GM23248 (cell line): ENCODE results near the gene LRRC8E. TPM values are rescaled to one million over a fixed set of nuclear protein-coding genes. Genes with fewer than 3 reads are reported as not detected.

ENCODE experiments used
- DNase-seq: peaks from one replicate; pipeline ENCODE4 v3.0.0-alpha.2; 2015
- H2AFZ ChIP-seq: fragments of 200-600 bp; sonication (generic); 2 replicates; pipeline ENCODE4 v1.6.1; 2016; ENCODE audit warnings: antibody characterized with exemption
- H3F3A ChIP-seq: fragments of 200-600 bp; sonication (generic); 2 replicates; pipeline ENCODE4 v1.6.1; 2016; ENCODE audit warnings: mild to moderate bottlenecking, antibody characterized with exemption, mixed run types; ENCODE audit not compliant: insufficient read depth
- H3K27ac ChIP-seq: fragments of 200-600 bp; sonication (generic); 2 replicates; pipeline ENCODE4 v1.5.1; 2016; ENCODE audit warnings: mild to moderate bottlenecking
- H3K27me3 ChIP-seq: fragments of 200-600 bp; sonication (generic); replicated peaks from 2 replicates; pipeline ENCODE4 v1.6.1; 2016; ENCODE audit warnings: mild to moderate bottlenecking; ENCODE audit not compliant: insufficient read depth
- H3K36me3 ChIP-seq: fragments of 200-600 bp; sonication (generic); 2 replicates; pipeline ENCODE4 v1.6.1; 2016; ENCODE audit warnings: low read depth, mild to moderate bottlenecking
- H3K4me1 ChIP-seq: fragments of 200-600 bp; sonication (generic); 2 replicates; pipeline ENCODE4 v1.6.1; 2016; ENCODE audit warnings: mild to moderate bottlenecking; ENCODE audit not compliant: insufficient read depth
- H3K4me2 ChIP-seq: fragments of 200-600 bp; sonication (generic); one replicate; pipeline ENCODE4 v1.6.1; 2016; ENCODE audit warnings: mild to moderate bottlenecking; ENCODE audit not compliant: unreplicated experiment
- H3K4me3 ChIP-seq: fragments of 200-600 bp; sonication (generic); 2 replicates; pipeline ENCODE4 v1.5.1; 2016; ENCODE audit warnings: mild to moderate bottlenecking
- H3K79me2 ChIP-seq: fragments of 200-600 bp; sonication (generic); 2 replicates; pipeline ENCODE4 v1.6.1; 2016; ENCODE audit warnings: mild to moderate bottlenecking; ENCODE audit not compliant: insufficient read depth
- H3K9ac ChIP-seq: fragments of 200-600 bp; sonication (generic); 2 replicates; pipeline ENCODE4 v1.6.1; 2016; ENCODE audit warnings: mild to moderate bottlenecking
- H3K9me2 ChIP-seq: fragments of 200-600 bp; sonication (generic); 2 replicates; pipeline ENCODE4 v1.6.1; 2016; ENCODE audit warnings: mixed run types, mild to moderate bottlenecking, moderate library complexity; ENCODE audit not compliant: insufficient read depth
- H3K9me3 ChIP-seq: fragments of 200-600 bp; sonication (generic); one replicate; pipeline ENCODE4 v1.6.1; 2017; ENCODE audit warnings: low read depth
- H4K20me1 ChIP-seq: fragments of 200-600 bp; sonication (generic); 2 replicates; pipeline ENCODE4 v1.6.0; 2016; ENCODE audit not compliant: insufficient read depth
- EZH2 ChIP-seq: fragments of 200-600 bp; sonication (generic); IDR thresholded peaks from 2 replicates; pipeline ENCODE4 v1.6.1; 2018; ENCODE audit warnings: antibody characterized with exemption, mild to moderate bottlenecking; ENCODE audit not compliant: insufficient read depth, poor library complexity, severe bottlenecking
- EZH2phosphoT487 ChIP-seq: fragments of 200-600 bp; sonication (generic); IDR thresholded peaks from 2 replicates; pipeline ENCODE4 v1.6.1; 2018; ENCODE audit warnings: antibody characterized with exemption, moderate library complexity, mild to moderate bottlenecking, low read depth; ENCODE audit not compliant: insufficient read depth
- WGBS, 2 experiments: methylation state at CpG; one replicate each; pipeline ENCODE4 v1.1.6; 2015 to 2017; ENCODE audit warnings: low lambda C conversion rate in 2 of 2, low coverage in 1 of 2; ENCODE audit errors: missing lambda C conversion rate in 2 of 2; 5-methylcytosine and 5-hydroxymethylcytosine counted together
- in situ Hi-C: fragments of 300-500 bp; cut with MboI; formaldehyde crosslinking; loops from 2 replicates; pipeline ENCODE4 v1.15.0; 2020
- polyA plus RNA-seq: library from polyadenylated mRNA; unstranded; fragments of >200 nt; fragmentation: Nextera tagmentation; extraction: Ambion mirVana; gene quantifications from 2 replicates; pipeline ENCODE4 v1.2.1, GENCODE V29; 2016
- total RNA-seq: library from RNA; depleted of rRNA; stranded (reverse); fragments of >200 nt; shearing (Covaris generic); gene quantifications from 2 replicates; pipeline ENCODE4 v1.2.3, GENCODE V29; 2014

The LRRC8E gene
- total and polyA plus RNA-seq, 2 experiments from 2014 or later: 3.6 to 3.7 TPM

DNA sequence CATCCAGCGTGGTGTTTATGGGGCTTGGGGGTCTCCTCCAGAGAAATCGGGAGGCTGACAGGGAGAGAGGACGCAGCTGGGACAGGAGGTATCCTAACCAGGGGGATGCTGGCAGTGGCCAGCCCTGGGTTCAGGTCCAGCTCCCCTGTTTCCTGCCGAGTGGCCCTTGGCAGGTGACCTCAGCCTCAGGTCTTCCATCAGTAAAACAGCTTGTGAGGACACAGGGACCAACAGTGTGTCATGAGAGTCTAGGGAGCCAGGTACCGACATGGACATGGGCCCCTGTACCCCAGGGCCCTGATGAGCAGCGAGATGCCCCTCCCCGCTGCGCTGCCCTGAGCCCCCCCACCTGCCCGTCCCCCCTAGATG lies 38.7 kb upstream of the LRRC8E start:
- Histone ChIP-seq H3K9me2 (no peaks in the 10 kb centered on the region), H3K4me3 (no peak overlapping the region), H3K27ac (no peak overlapping the region), H3K9ac (no peak overlapping the region), H3K36me3 (no peaks in the 10 kb centered on the region), H3F3A (no peaks in the 10 kb centered on the region), H3K79me2 (no peaks in the 10 kb centered on the region), H4K20me1 (no peaks in the 10 kb centered on the region), H3K4me2 (no peak overlapping the region), H3K4me1 (no peaks in the 10 kb centered on the region), H3K9me3 (no peaks in the 10 kb centered on the region), H3K27me3 (no peaks in the 10 kb centered on the region), H2AFZ (no peak overlapping the region)
- WGBS, 2 experiments: 78 to 80% methylated on average over 7 to 9 of the region's 9 CpGs
- DNase-seq: no peak
- TF ChIP-seq EZH2: no peak
- TF ChIP-seq EZH2phosphoT487: no peak
- in situ Hi-C loops: no loop called here

GRCh38 chr19:7850000-7850813 lies 38.1 kb upstream of the LRRC8E start:
- H3K9ac ChIP-seq: no peak overlapping the region
- H3K27ac ChIP-seq: no peak overlapping the region
- no peaks in the 10 kb centered on the region for H3K9me3 ChIP-seq
- no peak overlapping the region for H3K4me3 ChIP-seq
- no peak overlapping the region for H2AFZ ChIP-seq
- H3K4me1 ChIP-seq: no peaks in the 10 kb centered on the region
- no peak overlapping the region for H3K4me2 ChIP-seq
- H3K27me3 ChIP-seq: no peaks in the 10 kb centered on the region
- WGBS, 2 experiments: 70 to 74% methylated on average over 21 to 25 of the region's 25 CpGs
- in situ Hi-C loops: no loop called here
- DNase-seq: no peak
- no peaks in the 10 kb centered on the region for H3F3A ChIP-seq
- no peaks in the 10 kb centered on the region for H3K36me3 ChIP-seq
- TF ChIP-seq EZH2phosphoT487 (no peak), EZH2 (no peak)
- no peaks in the 10 kb centered on the region for H3K79me2 ChIP-seq
- no peaks in the 10 kb centered on the region for H3K9me2 ChIP-seq
- H4K20me1 ChIP-seq: no peaks in the 10 kb centered on the region

- H4K20me1 ChIP-seq: no peaks in the 10 kb centered on the region
- no peak for DNase-seq
- no peak overlapping the region for H3K4me2 ChIP-seq
- H3K27me3 ChIP-seq: no peaks in the 10 kb centered on the region
- no peaks in the 10 kb centered on the region for H3K79me2 ChIP-seq
- no peak for TF ChIP-seq EZH2
- H3K4me1 ChIP-seq: no peaks in the 10 kb centered on the region
- H2AFZ ChIP-seq: no peak overlapping the region
- no peaks in the 10 kb centered on the region for H3K36me3 ChIP-seq
- 81 to 86% methylated on average over 15 to 18 of the region's 19 CpGs for WGBS, 2 experiments
- H3K4me3 ChIP-seq: no peak overlapping the region
- H3K9me3 ChIP-seq: no peaks in the 10 kb centered on the region
- no peak overlapping the region for H3K27ac ChIP-seq
- no peaks in the 10 kb centered on the region for H3K9me2 ChIP-seq
- in situ Hi-C loops: no loop called here
- no peak overlapping the region for H3K9ac ChIP-seq
- H3F3A ChIP-seq: no peaks in the 10 kb centered on the region
Measured at GRCh38 chr19:7850945-7851622, 37.2 kb upstream of the LRRC8E start.

DNA sequence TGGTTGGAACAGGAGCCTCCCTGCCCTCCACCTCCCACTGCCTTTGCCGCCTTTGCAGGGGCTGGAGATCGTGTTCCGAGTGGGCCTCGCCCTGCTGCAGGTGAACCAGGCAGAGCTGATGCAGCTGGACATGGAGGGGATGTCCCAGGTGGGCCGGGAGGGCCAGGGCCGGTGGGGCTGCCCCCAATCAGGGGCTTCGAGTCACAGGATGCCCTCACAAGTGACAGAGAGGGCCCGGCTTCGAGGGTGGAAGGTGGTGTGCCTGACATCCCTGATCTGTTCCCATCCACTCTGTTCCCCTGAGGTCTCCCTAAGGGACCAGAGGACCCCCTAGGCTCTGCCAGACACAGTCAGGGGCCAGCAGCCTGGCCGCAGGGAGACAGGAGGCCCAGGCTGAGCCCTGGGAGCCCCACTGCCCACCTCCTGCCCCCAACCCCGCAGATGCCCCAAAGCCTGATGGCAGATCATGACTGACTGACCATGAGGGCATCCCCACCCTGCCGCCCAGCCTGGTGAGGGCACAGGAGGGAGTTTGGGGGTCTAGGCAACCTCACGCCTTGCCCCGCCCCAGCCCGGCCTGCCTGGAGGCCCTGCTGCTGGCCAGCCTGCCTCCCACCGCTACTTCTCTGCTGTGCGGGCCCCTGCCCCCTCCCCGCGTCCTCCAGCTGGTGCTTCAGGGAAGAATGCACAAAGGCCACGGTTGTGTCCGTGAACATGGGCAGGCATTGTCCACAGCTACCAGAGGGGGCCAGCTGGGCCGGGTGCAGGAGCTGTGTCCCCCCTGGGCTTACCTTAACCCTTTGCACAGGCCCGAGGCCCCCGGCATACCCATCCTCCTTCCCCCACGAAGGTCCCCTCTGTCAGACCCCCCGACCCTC lies 36.4 kb upstream of the LRRC8E start:
- no peak overlapping the region for H3K27ac ChIP-seq
- no peak overlapping the region for H3K4me3 ChIP-seq
- in situ Hi-C loops: no loop called here
- no peaks in the 10 kb centered on the region for H3F3A ChIP-seq
- H3K79me2 ChIP-seq: no peaks in the 10 kb centered on the region
- no peaks in the 10 kb centered on the region for H3K36me3 ChIP-seq
- H3K9ac ChIP-seq: no peak overlapping the region
- no peak overlapping the region for H3K4me2 ChIP-seq
- no peak for DNase-seq
- H3K27me3 ChIP-seq: no peaks in the 10 kb centered on the region
- 78 to 83% methylated on average over 21 to 25 of the region's 26 CpGs for WGBS, 2 experiments
- H3K9me3 ChIP-seq: no peaks in the 10 kb centered on the region
- TF ChIP-seq EZH2 (no peak), EZH2phosphoT487 (no peak)
- H2AFZ ChIP-seq: no peak overlapping the region
- no peaks in the 10 kb centered on the region for H3K9me2 ChIP-seq
- no peaks in the 10 kb centered on the region for H4K20me1 ChIP-seq
- H3K4me1 ChIP-seq: no peaks in the 10 kb centered on the region
